Stimulated activated CD8-positive, alpha-beta memory T cell treated with anti-CD3 and anti-CD28 coated beads, Interleukin-15, amount 100 ng/mL, for 1 hour (primary cell): ENCODE data around the gene LAMA5.
"Not testable (repeated sequence)": the region's sequence is repeated elsewhere in the genome, so short reads cannot be mapped to it uniquely, and the experiment has no call there.

Source experiments
- DNase-seq: peaks from one replicate; pipeline ENCODE4 v3.0.0-alpha.2; 2020; ENCODE audit warnings: low read depth

Gene LAMA5

GRCh38 chr20:62387933-62388635 is 21.0 kb upstream of the LAMA5 start:
- no peak for DNase-seq

- no peak for DNase-seq
Measured at GRCh38 chr20:62387219-62387913, 20.3 kb upstream of the LAMA5 start.

DNA sequence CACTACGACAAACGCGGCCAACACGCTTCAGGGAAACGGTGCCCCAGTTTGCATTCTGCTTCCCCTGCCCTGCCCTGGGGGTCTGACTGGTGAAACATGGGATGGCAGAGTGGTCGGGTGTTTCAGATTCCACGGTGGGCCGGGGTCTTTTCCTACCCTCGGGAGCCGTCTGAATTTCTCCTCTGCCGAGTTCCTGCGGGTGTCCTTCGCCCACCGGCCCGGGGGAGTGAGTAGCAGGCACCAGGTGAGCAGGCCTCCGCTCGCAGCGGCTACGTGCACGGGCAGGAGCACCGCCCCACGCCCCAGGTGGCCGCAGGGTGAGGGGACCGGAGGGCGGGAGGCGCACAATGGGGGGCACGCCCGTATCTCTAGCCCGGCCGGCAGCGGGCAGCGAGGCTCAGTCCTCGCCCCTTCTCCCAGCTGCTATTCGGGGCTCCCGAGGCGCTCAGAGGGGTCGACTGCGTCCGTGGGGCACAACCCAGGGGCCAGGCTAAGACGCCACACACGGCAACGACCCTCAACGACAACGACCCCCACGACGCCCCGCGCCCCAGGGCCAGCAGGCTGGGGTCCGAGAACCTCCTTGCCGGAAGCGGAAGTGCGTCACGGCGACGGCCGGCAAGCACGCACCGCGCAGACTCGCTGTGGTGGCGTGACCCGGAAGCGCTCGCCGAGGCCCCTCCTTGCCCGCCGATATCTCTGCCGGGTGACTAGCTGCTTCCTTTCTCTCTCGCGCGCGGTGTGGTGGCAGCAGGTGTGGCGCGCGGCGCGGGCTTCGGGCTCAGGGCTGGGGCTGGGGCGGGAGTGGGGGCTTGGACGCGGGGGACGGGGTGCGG is 19.5 kb upstream of the LAMA5 start, which contains the start of gene RPS21:
TSS of gene RPS21 (plus strand) at position 721 of the 836 bp plus-strand sequence. CDS start 236 bp downstream, outside the sequence.
- DNase-seq, result peak; percentile 81

GRCh38 chr20:62382306-62383198 is 15.4 kb upstream of the LAMA5 start:
- DNase-seq, result peak; percentile 54

DNA sequence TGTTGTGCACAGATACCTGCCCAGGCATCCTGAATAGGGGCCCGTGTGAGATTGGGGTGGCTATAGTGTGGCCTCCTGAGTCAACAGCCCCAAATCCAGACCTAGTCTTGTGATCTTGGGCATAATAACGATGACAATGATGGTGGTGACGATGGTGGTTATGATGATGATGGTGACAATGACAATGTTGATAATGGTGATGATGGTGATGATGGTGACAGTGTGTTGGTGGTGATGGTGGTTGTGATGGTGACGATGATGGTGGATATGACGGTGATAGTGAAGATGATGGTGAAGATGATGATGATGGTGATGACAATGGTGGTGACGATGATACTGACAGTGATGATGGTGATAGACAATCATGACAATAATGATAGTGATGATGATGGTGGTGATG is 14.7 kb upstream of the LAMA5 start:
- DNase-seq, result no peak

DNA sequence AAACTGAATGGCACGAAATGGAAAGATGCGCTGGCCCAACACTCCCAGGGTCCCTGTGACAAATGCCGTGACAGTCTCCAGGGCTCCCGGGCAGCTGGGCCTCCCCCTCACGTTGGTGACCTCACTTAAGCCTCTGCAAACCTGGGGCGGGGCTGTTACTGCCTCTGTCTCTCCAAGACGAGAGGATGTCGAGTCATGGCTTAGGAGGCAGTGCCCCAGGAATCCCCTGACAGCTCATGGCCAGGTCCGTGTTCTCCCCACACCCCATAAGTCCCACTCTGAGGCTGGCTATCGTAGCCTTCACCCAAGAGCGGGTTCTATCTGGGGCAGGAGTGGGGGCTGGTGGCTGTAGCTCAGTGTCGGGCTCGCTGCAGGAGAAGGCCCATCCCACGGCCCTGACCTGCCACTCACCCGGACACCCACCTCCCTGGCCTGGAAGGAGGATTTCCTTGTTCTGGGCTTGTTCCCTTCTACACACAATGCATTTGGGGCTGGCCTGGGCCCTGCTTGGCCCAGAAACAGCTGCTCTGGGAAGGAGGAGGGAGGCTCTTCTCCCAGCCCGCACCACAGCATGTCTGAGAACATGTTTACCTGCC is 14.2 kb upstream of the LAMA5 start:
- DNase-seq, result no peak

DNA sequence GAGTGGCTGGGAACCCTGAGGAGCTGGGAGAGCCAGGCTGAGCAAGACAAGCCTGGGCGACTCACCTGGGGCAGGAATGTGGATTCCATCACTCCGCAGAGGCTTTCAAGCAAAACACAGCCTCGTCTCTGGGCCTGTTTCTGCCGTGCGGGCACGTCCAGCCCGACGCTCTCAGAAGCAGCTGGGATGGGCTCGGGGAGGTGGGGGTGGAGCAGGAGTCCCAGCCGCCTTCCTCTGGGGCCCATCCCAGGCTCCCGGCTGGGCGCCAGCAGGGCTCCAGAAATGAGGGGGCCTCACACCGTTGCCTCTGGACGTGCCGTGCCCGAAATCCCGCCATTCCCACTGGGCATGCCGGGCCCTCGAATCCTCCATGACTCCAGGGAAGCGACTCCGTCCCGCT is 11.1 kb upstream of the LAMA5 start:
- DNase-seq, result no peak

- DNase-seq, result no peak
Measured at GRCh38 chr20:62377615-62378178, 10.6 kb upstream of the LAMA5 start.

GRCh38 chr20:62377064-62377461 is 10.0 kb upstream of the LAMA5 start:
- DNase-seq, result no peak

DNA sequence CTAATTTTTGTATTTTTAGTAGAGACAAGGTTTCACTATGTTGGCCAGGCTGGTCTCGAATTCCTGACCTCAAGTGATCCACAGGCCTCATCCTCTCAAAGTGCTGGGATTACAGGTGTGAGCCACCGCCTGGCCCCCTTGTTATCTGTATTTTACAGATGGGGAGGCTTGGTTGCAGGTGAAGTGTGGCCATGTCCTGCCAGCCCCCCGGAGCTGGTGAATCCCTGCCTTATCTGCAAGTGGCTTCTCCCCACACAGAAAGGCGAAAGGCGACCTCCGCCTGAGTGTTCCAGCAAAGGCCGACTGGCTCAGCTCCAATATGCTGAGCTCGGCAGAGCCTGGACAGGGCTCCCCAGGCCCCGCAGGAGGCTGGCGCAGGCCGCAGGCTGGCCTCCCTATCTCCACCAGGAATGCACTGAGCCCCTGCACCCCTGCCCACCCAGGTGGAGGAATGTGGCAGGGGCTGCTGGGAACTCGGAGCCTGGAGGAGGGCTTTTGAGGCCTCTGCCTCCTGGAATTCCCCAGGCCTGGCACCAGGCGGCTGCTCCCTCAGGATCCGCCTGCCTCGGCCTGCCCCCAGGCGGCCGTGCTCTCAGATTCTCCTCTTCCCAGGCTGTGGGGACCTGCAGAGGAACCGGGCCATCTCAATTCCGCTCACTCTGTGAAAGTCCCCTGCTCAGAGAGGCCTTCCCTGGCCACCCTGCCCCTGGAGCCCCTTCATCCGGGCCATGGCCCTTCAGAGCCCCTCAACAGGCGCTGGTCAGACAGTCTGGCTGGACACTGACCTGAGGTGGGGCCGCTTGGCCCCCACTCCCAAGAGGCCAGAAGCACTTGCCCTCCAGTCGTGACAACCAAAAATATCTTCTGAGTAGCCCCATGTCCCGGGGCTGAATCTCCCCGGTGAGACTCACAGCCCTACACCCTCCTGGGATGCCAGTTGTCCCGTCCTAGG is 9.3 kb upstream of the LAMA5 start:
- no peak for DNase-seq

GRCh38 chr20:62374331-62375152 is 7.4 kb upstream of the LAMA5 start:
- DNase-seq, result no peak

GRCh38 chr20:62373631-62374179 is 6.6 kb upstream of the LAMA5 start:
- DNase-seq, result not testable (repeated sequence)

GRCh38 chr20:62372042-62372993 is 5.2 kb upstream of the LAMA5 start:
- DNase-seq, result no peak

DNA sequence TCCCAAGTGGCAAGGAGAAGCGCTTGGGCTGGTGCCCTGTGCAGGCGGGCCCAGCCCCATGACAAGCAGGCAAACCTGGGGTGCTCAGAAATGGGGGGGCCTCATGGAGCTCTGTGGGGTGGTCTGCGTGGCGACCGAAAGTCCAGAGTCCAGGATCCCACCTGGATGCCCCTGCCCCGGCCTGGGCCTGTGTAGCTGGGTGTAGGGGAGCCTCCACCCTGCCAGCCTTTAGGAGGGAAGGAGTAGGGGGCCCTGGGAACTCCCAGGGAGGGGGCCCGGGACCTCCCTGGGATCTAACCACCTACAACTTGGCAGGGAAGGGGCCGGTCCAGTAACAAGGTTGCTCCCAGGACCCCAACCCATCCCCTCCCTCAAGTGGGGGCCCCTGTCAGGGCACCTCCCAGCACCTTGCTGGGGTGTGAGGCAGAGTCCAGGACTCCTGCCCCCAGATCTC is 4.5 kb upstream of the LAMA5 start:
- DNase-seq, result no peak

GRCh38 chr20:62370807-62371587 is 3.9 kb upstream of the LAMA5 start:
- no peak for DNase-seq

DNA sequence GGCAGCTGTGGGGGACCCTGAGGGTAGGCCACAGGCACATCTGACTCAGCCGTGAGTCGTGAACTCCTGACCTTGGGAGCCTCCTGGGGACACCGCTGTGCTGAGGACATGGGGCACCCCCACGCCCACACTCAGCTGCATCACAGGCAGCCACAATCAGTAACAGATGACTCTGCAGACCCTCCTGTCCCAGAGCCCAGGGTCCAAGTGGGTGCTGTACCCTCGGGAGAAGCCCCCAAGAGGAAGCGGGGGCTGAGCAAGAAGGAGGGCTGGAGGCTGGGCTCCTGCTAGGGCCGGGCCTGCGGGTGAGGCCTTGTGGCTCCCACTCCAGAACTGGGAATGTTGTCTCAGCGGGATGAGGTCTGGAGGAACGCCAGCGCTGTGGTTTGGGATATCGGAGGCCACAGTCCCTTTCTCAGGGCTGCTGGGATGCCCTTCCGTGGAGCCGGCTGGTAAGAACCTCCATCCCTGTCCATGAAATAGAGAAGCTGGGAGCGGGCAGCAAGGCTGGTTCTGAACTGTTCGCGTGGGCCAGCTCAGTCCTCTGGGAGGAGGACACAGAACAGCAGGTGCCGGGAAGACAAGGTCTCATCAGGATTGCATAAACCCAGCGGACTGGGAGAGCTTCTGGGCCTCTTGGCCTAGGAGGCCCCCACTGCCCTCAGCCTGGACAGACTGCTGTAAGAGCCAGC is 3.1 kb upstream of the LAMA5 start:
- DNase-seq, result no peak
